Kidney (tissue), 14 donors: Measurements from ENCODE around the gene KRT24. TPM values are rescaled to one million over a fixed set of nuclear protein-coding genes. Genes with fewer than 3 reads are reported as not detected.

Source experiments
- DNase-seq, 5 donors: peaks; one replicate each; pipeline ENCODE4 v3.0.0-alpha.2; 2013 to 2020
- FAIRE-seq: peaks from 2 replicates; lab custom pipeline; 2012; peaks lifted over from hg19 to GRCh38; lab: Jason Lieb, UNC
- H3K27ac ChIP-seq, 2 donors: one replicate each; pipeline ENCODE4 v1.7.0; 2013; ENCODE audit warnings: low read depth in 2 of 2, low read length in 2 of 2, inconsistent platforms in 1 of 2
- H3K27me3 ChIP-seq: one replicate; pipeline ENCODE4 v1.7.1; 2013; ENCODE audit warnings: low read length, inconsistent platforms; ENCODE audit not compliant: control insufficient read depth, insufficient read depth
- H3K36me3 ChIP-seq, 3 donors: one replicate each; pipeline versions ENCODE4 v1.7.0 to v1.7.1; 2013; ENCODE audit warnings: low read length in 3 of 3, control low read depth in 1 of 3, inconsistent platforms in 1 of 3; ENCODE audit not compliant: insufficient read depth in 3 of 3, control insufficient read depth in 2 of 3
- H3K4me1 ChIP-seq, 3 donors: one replicate each; pipeline versions ENCODE4 v1.7.0 to v1.7.1; 2013; ENCODE audit warnings: low read length in 3 of 3, inconsistent platforms in 1 of 3, low read depth in 1 of 3; ENCODE audit not compliant: control insufficient read depth in 2 of 3, insufficient read depth in 2 of 3
- H3K4me3 ChIP-seq, 3 donors: one replicate each; pipeline versions ENCODE4 v1.7.0 to v1.8.1; 2013; ENCODE audit warnings: low read length in 3 of 3, control low read depth in 1 of 3, inconsistent platforms in 1 of 3
- H3K9ac ChIP-seq, 3 donors: one replicate each; pipeline versions ENCODE4 v1.7.0 to v1.7.1; 2013; ENCODE audit warnings: low read length in 3 of 3, control low read depth in 1 of 3, inconsistent platforms in 1 of 3
- H3K9me3 ChIP-seq, 3 donors: one replicate each; pipeline versions ENCODE4 v1.7.0 to v1.7.1; 2013; ENCODE audit warnings: low read length in 3 of 3, control low read depth in 1 of 3, inconsistent platforms in 1 of 3; ENCODE audit not compliant: control insufficient read depth in 2 of 3, insufficient read depth in 1 of 3
- intact Hi-C: fragments of 100-400 bp; cut with DNase I; formaldehyde crosslinking; loops from one replicate; pipeline ENCODE4 v1.11.1; 2022
- polyA plus RNA-seq: library from polyadenylated mRNA; stranded (reverse); fragments of 350-450 nt; fragmentation: Illumina TruSeq; extraction: RNeasy Lipid Tissue Mini Kit (QIAGEN cat#74804); gene quantifications from one replicate; pipeline ENCODE4 v1.2.3, GENCODE V29; 2014; ENCODE audit warnings: low read depth, low replicate concordance; ENCODE audit not compliant: insufficient read depth
- total RNA-seq: library from RNA; stranded (reverse); fragmentation: NEBNext Ultra II Directional; extraction: Animal tissue kit (Norgen Biotek cat#: 25700); gene quantifications from one replicate; pipeline ENCODE4 v1.2.1, GENCODE V29; 2021
- TF ChIP-seq, protein P1 (sequence below): IDR thresholded peaks from 3 replicates; pipeline ENCODE4 v1.5.1; 2012; ENCODE audit warnings: mild to moderate bottlenecking, moderate library complexity, borderline replicate concordance; ENCODE audit not compliant: insufficient read depth; ENCODE audit errors: extremely low read depth
- donor health status: control.
- donor health status: control.
- donor health status: control.
- donor health status: control.
- donor health status: control.
- donor health status: DM: yes; HTN: yes; CAD: no.
- donor health status: Normal renal cell carcinoma (clear cell type).

Gene KRT24
- total and polyA plus RNA-seq, 2 donors from 2014 or later, result 0.31 TPM; not detected in 1

DNA sequence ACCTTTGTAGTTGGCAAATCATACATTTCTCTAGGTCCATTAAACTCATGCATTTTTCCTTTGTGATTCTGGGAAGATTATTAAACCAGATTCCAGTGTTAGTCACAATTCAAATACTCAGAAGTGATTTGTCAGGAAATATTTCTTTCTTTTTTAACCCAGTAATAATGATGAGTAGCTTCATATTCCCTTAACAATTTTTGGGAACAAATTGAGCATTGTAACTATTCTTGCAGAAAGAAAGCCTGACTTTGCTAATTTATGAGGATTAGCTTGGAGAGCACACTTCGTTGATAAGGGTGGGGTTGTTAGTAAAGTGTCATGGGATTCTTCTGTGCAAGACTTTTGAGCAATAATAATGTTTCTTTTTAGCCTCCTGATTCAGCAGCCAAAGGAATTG is 18.7 kb upstream of the KRT24 start:
- Histone ChIP-seq H3K9me3 (no peaks in the 10 kb centered on the region), H3K4me3 (no peak overlapping the region), H3K27me3 (no peaks in the 10 kb centered on the region), H3K27ac (no peak overlapping the region), H3K4me1 (no peaks in the 10 kb centered on the region), H3K36me3 (no peaks in the 10 kb centered on the region), H3K9ac (no peak overlapping the region)
- no peak for FAIRE-seq
- TF ChIP-seq, protein P1, sequence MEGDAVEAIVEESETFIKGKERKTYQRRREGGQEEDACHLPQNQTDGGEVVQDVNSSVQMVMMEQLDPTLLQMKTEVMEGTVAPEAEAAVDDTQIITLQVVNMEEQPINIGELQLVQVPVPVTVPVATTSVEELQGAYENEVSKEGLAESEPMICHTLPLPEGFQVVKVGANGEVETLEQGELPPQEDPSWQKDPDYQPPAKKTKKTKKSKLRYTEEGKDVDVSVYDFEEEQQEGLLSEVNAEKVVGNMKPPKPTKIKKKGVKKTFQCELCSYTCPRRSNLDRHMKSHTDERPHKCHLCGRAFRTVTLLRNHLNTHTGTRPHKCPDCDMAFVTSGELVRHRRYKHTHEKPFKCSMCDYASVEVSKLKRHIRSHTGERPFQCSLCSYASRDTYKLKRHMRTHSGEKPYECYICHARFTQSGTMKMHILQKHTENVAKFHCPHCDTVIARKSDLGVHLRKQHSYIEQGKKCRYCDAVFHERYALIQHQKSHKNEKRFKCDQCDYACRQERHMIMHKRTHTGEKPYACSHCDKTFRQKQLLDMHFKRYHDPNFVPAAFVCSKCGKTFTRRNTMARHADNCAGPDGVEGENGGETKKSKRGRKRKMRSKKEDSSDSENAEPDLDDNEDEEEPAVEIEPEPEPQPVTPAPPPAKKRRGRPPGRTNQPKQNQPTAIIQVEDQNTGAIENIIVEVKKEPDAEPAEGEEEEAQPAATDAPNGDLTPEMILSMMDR, result no peak
- intact Hi-C loops, result no loop called here
- no peak for DNase-seq

DNA sequence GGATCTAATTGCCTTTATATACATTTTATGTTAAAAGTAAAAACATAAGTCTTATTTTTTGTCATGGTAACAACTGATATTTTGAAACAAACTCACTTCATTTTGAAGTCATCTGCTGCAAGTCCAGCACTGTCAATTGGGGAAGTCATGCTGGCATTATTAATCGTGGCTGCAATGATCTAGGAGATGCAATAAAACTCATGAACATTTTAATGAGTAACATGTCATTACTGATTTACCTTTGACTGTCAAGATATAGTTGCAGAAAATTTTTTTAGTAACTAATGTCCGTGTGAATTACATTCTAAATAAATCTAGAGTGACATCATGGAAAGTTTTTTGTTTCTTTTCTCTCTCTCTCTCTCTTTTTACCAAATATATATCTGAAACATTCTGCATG is 17.3 kb upstream of the KRT24 start:
- H3K27ac ChIP-seq, result no peak overlapping the region
- no peak for DNase-seq

DNA sequence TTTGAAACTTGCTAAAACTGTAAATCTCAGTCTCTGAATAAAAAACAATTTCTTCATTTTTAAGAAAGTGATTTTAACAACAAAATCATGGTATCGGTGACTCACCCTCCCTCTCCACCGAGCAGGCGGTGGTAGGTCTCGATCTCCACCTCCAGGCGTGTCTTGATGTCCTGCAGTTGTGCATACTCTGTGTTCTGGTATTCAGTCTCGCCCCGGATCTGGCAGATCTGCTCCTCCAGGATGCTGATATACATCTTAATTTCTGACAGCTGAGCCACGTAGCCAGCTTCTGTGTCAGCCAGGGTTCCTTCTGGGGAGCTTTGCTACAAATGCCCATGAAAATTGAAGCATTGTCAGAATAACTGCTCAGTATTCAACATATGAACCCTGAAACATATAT is 15.4 kb upstream of the KRT24 start:
- intact Hi-C loops, result no loop called here
- no peak for FAIRE-seq
- TF ChIP-seq, protein P1, result no peak

More for the DNA sequence above, 17.3 kb upstream of the KRT24 start:
- no peak overlapping the region for H3K9ac ChIP-seq
- H3K27me3 ChIP-seq, result no peaks in the 10 kb centered on the region
- intact Hi-C loops, result no loop called here
- H3K4me3 ChIP-seq, result no peak overlapping the region
- H3K4me1 ChIP-seq, result no peaks in the 10 kb centered on the region
- FAIRE-seq, result no peak
- TF ChIP-seq, protein P1, result no peak
- no peaks in the 10 kb centered on the region for H3K9me3 ChIP-seq
- H3K36me3 ChIP-seq, result no peaks in the 10 kb centered on the region

DNA sequence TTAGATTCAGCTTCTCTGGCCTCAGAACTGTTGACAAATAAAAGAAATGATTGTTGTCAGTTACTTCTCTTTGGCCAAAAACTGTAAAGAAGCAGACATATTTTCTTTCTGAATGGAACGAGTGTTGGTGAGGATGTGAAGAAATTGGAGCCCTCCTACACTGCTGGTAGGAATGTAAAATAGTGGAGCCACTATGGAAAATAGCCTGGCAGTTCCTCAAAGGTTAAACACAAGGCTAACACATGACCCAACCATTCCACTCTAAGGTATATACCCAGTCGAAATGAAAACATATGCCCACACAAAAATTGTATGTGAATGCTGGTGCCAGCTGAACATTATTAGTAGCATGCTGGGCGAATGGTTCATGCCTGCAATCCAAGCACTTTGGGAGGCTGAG is 14.2 kb upstream of the KRT24 start:
- Histone ChIP-seq H3K4me1 (no peaks in the 10 kb centered on the region), H3K27ac (no peak overlapping the region), H3K9me3 (no peaks in the 10 kb centered on the region), H3K4me3 (no peak overlapping the region), H3K36me3 (no peaks in the 10 kb centered on the region), H3K27me3 (no peaks in the 10 kb centered on the region), H3K9ac (no peak overlapping the region)
- intact Hi-C loops, result no loop called here
- TF ChIP-seq, protein P1, result no peak
- FAIRE-seq (no peak), DNase-seq (no peak)

More for the DNA sequence above, 15.4 kb upstream of the KRT24 start:
- H3K4me3 ChIP-seq, result no peak overlapping the region
- no peaks in the 10 kb centered on the region for H3K4me1 ChIP-seq
- no peaks in the 10 kb centered on the region for H3K27me3 ChIP-seq
- no peak overlapping the region for H3K9ac ChIP-seq
- no peak overlapping the region for H3K27ac ChIP-seq
- no peaks in the 10 kb centered on the region for H3K36me3 ChIP-seq
- DNase-seq, result no peak
- no peaks in the 10 kb centered on the region for H3K9me3 ChIP-seq
